GM18873 (cell line): ENCODE measurements around the gene DST.
A peak's percentile ranks its signal among the peaks of the same experiment; 100 is the strongest.
"Not testable (repeated sequence)": the region's sequence is repeated elsewhere in the genome, so short reads cannot be mapped to it uniquely, and the experiment has no call there.

Source experiments
- ATAC-seq: cut with Tn5 transposase; IDR thresholded peaks from one replicate; pipeline ENCODE4 v1.9.1; 2021; ENCODE audit warnings: mild to moderate bottlenecking, moderate library complexity, moderate number of reproducible peaks; ENCODE audit not compliant: unreplicated experiment, low FRiP score

Gene DST

DNA sequence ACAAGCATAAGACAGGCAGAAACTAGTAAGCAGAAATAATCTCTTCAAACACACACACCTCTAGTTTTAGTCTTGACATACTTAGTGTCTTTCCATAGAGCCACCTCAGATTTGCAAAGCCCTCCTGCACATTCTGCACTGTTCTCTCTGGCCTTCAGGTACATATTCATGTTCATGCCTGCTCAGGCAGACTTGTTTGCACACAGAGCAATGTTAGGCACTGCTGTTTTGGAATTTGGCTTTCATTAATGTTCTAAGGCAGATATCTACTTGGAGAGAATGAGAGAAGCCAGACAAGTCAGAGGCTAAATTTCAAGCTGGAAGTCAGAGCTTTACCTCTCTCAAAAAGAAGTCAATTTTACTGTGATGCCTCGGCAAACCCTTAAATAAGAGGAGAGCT, 21.3 kb upstream of the DST start:
- ATAC-seq, result no peak

DNA sequence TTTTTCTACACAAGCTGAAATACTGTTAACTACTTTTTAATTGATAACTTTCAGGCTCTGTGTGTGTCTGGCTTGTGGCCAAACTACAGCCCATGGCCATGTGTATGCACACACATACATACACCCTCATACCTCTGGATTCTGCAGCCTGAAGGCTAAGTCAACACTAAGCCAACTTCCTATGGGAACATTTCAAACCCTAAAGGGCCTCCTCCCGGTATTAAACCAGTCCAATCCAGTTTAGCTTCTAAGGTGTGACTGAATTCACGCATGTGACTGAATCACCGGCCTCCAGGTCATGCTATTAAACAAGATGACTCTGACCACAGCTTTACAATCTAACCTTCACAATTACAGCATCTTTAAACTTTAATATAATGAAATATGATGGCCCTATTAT, 20.7 kb upstream of the DST start:
- ATAC-seq, result no peak

DNA sequence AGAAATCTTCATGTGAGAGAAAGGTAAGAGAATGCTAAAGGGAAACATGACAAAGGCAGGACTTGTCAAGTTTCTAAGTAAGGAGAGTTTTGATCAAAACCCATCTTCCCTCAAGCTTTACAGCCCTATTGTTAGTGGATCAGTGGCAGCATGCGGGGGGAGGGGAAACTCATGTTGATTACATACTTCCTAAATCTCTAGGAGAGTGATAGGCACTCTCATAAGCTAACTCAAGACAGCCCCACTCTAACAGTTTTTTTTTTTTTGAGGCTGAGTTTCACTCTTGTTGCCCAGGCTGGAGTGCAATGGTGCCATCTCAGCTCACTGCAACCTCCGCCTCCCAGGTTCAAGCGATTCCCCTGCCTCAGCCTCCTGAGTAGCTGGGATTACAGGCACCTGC, 18.6 kb upstream of the DST start:
- ATAC-seq, result not testable (repeated sequence)

DNA sequence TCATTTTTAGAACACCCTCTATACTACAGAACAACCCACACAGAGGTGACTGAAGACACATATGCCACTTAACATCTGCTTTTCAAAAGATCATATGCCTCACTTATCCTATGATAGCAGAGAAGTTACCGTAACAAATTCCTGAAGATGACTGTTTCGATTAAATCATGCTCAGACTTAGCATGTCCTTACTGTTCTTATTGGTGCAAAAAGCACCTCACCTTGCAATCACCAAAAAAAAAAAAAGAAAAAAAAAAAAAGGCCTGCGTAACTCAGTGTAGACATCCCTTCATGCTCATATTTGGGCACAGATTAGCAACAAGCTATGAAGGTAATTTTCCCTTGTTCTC, 17.7 kb upstream of the DST start:
- ATAC-seq, result no peak

DNA sequence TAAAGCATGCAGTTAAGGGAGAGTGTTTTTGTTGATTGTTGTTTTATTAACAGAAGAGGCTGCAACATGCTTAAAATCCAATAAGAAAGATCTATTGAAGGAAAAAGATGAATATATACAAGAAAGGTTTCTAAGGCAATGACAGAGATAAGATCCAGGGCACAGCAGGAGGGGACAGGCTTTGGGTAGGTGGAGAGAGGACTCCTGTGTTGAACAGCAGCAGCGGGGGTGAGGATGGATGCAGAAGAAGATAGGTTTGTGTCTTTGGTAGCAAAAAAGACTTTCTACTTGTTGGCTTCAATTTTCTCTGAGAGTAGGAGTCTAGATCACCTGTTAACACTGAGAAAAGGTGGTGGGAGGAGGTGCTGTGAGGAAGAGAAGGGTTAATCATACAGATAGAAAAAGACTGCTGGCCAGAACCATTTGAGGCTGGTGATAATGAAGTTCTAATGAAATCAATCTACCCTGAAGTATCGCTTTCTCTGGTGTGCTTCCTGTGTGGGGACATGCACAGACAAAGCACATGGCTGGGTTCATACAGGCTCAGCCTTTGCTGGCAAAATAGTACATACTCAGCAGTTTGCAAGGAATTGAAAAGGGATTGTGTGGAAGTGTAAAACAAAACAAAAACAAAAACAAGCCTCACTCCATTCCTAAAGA, 17.2 kb upstream of the DST start:
- ATAC-seq, result peak; percentile 87

DNA sequence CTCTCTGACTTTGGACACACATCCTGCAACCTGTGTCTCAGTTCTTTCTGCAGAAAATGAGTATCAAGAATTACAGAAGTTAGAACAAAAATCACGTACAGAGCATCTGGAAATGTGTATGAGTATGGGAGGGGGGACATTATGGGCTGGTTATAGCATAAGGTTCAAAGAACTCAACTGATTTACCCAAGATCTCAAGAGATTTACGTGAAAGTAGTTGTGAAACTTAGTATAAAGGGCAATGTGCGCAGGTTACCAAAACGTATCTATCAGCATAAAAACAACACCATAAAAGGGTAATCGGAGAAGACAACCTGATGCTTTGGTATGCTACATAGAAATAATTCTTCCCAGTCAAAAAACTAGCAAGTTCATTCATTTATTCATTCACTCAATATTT, 15.6 kb upstream of the DST start:
- no peak for ATAC-seq

DNA sequence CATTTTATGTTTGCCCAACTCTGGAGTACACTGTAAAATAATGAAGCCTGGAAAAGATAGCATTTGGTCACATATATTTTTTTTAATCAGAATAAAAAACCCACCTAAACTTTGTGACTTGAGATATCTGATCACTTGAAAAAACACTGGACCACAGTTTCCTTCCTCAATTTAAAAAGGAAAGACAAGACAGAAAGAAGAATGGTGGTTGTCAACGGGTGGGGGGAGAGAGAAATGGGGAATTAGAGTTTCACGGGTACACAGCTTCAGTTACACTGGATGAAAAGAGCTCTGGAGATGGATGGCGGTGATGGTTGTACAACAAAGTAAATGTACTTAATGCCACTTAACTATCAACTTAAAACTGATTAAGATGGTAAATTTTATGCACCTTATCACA, 14.7 kb upstream of the DST start:
- no peak for ATAC-seq

DNA sequence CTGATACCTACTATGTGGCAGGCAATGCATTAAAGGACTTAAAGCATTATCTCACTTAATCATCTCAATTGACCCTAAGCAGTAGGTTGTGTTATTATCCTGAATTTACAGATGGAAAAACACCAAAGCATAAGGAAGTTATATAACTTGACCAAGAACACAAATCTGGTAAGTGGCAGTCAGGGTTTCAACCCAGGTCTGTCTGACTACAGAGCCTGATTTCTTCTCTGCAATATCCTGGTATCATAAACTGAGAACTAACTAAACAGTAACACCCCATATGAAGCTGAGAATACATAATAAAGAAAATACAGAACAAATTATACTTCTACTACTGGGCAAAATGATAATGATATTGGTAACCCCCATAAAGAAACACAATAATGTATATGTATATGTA, 13.8 kb upstream of the DST start:
- no peak for ATAC-seq

DNA sequence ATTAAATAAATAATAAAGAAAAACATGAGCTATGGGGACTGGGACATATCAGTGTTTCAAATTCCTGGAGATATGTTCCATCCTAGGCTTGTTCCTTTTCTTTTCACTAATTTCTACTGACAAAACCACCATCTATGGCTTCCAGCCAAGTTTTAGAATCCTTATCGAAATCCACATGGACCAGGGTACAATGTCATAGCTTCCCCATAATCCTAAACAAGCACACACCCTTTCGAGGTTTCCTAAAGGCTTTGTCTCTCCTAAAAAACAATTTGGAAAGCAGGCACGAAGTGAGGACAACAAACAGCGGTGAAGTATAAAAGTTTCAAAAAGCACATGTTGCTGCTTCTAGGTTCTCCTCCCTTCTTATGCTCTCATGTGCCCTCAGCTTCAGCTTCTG, 13.3 kb upstream of the DST start:
- ATAC-seq, result no peak

DNA sequence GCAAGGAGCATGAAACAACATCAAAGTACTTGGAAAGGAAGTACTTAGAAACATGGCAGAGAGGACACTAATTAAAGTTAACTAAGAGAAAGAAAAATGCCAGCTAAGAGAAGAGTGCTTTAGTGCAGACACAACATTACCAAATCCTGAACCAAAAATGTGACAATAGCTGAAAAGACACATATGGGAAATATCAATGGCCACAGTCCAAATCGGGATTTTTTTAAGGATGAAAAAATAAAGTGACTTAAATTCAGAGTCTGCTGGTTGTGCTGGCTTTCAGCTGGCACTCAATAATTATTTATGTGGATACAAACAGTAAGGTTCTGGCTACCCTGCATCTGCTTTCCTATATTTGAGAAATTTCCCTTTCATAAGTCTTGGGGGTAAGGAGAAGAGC, 12.6 kb upstream of the DST start:
- ATAC-seq, result no peak

DNA sequence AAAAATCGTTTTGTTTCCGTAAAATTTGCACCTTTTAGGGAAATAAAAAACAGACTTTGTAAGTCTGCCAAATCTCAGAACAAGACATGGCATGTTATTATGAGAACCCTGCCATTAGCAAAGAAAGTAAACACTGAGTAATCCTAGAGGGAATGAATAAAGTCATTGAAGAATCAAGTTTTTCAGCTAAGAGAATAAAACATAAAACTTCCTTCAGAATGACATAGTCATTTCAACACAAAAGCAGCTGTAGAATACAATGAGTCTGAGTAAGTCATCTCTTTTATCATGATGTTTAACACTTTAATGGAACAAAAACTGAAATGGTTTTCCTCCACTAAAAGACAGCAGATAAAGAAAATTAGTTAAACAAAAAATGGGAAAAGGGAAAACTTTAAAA, 10.3 kb upstream of the DST start:
- ATAC-seq, result no peak

DNA sequence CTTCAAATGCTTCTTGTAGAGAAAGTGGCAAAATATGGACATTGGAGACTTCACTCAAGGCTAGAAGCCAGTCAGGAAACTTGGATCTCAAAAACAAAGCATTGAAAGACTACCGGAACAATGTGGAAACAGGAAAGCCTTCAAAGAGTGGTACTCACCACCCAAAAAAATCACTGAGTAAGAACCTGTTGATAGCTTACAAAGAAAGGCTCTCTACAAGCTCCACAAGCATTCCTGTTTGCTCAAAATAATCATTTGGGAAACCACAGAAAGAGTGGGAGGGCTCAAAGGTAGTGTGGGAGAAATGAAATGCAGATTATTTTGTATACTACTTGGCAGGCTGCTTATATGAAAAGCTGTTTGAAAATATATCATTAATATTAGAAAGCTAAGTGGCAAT, 9.5 kb upstream of the DST start:
- ATAC-seq, result no peak

DNA sequence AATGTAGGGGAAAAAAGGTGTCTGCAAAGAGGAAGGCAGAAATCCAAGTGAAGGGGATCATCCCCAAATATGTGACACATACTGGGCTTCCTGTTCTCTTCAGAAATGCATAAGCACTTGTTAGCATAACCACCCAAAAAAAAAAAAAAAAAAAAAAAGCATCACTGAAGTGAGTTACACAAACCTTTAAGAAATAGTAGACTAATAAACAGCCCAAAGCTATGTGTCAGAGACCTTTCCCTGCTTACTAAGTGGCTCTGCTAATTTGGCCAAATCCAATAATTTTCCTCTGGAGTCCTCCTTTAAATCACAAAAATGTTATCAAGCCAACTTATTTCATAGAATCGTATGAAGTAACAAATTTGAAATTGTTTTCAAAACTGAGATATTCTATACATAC, 7.5 kb upstream of the DST start:
- no peak for ATAC-seq

DNA sequence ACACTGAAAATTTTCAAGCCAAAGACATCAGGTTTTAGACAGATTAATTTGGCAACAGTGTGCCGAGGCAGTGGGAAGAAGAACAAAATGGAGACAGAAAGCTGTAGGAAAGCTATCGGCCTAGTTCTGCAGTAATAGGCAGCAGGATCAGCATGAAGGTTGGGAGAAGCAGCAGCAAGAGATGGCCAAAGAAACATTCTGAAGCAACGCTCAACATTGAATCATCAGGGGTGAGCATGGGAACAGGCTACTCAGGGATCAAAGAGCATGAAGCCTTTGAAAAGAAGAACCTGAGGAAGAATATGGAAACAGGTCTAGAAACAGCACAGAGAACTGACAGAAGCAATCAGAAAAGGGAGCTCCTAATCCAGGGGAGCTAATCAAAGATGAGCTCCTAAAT, 7.1 kb upstream of the DST start:
- no peak for ATAC-seq

DNA sequence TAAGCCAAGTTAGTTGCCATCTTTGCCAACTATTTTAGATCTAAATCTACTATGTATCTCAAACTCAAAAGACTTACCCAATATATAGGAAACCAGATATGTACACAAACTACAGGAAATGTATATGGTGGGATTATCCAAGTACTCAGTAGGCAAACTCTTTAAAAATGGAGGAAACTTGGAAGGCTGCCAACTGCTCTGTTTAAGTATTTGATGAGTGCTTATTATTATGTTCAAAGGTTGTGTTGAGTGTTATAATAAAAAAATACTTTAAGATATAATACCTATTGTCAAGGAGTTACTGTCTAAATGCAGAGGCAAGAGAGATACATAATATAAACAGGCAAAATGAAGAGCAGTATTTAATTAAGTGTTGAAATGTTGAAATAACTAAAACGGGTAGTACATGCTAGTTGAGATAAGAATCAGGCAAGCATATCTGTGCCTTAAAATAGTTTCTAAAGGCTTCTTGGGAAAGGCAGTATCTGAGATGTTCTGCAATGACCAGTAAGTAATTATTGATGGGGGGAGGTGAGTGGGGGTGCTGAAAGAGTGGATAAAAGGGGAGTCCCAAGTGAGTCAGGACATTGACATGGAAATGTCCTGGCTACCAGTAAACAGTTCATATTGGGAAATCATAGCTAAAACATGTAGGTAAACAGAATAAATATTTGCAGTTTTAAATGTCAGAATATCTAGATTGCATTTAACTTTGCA, 6.5 kb upstream of the DST start:
- ATAC-seq, result no peak

DNA sequence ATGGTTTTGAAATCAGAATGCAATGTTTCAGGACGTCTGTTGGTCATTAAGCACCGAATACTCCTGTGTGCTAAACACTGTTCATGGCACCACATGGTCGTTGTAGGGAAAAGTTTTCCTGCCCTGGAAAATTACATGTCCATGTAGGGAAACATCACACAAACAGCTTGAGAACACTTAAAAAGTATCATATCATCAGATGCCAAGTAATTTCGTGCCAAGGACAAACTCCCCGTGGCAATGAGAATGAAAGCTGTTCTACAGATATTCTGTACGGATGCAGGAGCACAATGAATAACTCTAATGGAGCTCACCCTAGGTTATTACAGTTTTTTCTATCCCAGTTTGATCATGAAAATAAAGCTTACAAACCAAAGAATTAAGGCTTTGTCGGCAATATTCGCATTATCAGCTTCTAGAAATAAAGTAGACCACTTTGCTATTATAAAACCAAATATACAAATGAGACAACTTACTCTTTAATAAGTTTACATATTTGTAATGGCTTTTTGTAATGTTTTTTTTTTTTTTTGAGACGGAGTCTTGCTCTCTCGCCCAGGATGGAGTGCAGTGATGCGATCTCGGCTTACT, 4.6 kb upstream of the DST start:
- no peak for ATAC-seq

DNA sequence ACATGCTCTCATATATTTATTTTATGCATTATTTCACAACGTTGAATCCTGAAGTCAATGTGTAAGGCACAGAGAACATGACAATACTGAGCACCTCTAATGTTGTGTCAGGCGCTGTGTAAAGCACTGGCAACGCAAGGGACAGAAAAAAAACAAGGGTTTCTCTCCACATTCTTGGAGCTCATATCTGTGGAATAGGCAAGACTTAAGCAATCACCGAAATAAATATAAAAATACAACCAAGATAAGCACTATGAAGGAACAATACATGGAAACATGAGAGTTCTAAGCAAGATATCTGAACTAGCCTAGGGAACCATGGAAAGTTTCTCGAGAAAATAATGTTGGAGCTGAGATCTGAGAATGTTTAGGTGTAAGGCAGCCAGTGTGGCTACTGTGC, 1.7 kb upstream of the DST start:
- ATAC-seq, result no peak

DNA sequence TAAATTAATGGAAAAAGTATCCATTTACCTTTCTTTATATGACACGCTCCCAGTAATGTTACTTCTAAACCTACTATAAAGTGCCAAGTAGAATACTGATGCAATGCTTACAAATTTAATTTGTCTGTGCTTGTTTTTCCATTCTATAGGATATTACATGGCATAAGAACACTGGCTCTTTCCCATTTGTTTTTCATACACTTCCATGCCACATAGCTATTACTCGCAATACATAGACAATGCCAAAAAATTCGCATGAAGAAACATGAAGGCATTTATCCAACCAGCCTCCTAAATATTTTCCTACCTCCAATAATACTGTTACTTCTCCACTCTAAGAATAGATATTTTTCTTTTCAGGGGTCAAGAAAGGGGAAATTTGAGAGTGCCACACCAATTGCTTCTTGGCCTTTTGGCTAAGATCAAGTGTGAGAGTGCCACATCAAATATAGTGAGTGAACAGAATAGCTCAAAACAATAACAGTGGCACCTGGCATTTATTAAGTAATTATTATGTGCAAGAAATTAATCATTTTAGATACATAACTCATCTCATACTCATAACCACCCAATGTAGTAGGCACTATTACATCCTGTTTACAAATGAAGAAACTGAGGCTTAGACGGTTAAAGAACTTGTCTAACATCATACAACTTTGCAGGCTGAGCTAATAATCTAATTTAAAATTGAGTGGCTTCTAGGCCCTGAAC, 845 bp upstream of the DST start:
- no peak for ATAC-seq

DNA sequence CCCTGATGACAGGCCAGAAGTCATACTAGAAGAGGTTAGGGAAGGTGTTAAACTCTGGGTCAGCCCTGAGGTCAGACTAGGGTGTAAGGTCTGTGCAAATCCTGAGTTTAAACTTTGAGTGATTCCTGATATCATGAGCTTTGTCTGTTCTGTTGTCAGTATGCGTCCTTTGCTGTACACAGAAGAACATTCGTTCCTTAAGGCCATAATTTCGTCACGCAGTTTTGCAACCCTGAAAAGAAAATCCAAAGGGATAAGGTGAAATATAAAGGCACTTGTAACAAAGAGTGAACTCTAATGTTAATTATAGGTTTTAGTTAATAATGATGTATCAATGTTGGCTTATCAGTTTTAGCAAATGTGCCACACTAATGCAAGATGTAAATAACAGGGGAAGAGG, 2.3 kb downstream of the DST start:
- ATAC-seq, result no peak

DNA sequence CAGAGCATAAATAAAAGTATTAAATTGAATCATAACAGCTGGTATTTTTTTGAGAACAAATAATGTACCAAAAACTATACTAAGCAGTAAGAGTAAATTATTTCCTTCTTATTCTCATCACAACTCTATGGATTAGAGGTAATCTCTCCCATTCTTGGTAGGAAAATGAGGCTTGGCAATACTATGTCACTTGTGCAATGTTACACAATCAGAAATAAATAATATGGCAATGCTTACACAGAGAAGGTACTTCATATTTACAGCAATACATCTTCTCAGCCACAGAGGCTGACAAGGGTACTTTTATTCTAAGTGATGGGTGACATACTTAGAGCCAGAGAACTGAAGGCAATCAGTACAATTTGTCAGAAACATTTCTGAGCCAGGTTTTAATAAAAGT, 3.9 kb downstream of the DST start:
- no peak for ATAC-seq

DNA sequence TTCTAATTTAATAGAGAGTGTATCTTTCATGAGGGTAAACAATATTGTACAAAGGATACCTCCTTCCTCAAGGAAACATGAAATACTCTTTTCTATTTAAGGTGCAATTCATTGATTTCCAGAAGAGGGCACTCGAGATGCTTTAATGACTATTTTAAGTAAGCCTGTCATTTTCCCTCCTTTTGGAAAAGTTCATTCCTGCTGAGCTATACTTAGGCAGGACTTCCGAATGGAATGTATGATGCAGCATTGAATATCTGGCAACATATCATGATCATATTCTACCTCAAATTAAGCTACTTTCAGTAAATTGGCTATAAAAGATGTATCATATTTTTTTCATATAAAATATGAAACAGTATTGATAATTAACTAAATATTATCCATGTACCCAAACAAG, 5.0 kb downstream of the DST start:
- ATAC-seq, result no peak

DNA sequence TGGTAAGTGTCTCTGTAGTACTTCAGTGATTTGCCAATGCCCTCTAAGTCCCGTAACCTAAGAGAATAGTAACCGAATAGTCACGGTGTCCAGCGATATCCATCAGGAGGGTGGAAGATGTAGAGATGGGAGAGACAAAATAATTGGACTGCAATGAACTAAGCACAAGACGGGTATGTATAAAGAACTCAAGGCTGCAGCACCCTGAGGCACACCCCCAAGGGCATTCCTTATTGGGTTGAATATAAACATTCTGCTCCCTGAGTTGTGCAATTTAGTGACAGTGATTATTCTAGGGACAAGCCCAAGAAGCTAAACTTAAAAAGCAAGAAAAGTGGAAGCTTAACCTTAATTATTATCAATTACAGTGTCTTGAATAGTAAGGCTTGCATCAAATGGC, 14.6 kb downstream of the DST start:
- ATAC-seq, result no peak
